Endothelial cell (in vitro differentiated cells): ENCODE measurements around the gene SLC19A1. TPM values are rescaled to one million over a fixed set of nuclear protein-coding genes. Genes with fewer than 3 reads are reported as not detected.

Experiments used
- DNase-seq: peaks from one replicate; pipeline ENCODE4 v3.0.0; 2021; ENCODE audit warnings: low spot score
- H3K27ac Mint-ChIP-seq: one replicate; pipeline ENCODE4 v1.8.0; 2021; ENCODE audit warnings: mixed read lengths, inconsistent platforms; ENCODE audit not compliant: unreplicated experiment
- H3K27me3 Mint-ChIP-seq: one replicate; pipeline ENCODE4 v1.8.0; 2021; ENCODE audit warnings: mild to moderate bottlenecking, moderate library complexity, mixed read lengths, inconsistent platforms; ENCODE audit not compliant: unreplicated experiment
- H3K36me3 Mint-ChIP-seq: one replicate; pipeline ENCODE4 v1.8.0; 2021; ENCODE audit warnings: mild to moderate bottlenecking, low read depth, mixed read lengths, inconsistent platforms; ENCODE audit not compliant: unreplicated experiment
- H3K4me1 Mint-ChIP-seq: one replicate; pipeline ENCODE4 v1.8.0; 2021; ENCODE audit warnings: mild to moderate bottlenecking, mixed read lengths, inconsistent platforms; ENCODE audit not compliant: unreplicated experiment
- H3K4me3 Mint-ChIP-seq: one replicate; pipeline ENCODE4 v1.8.0; 2021; ENCODE audit warnings: mild to moderate bottlenecking, mixed read lengths, inconsistent platforms; ENCODE audit not compliant: unreplicated experiment
- H3K9me3 Mint-ChIP-seq: one replicate; pipeline ENCODE4 v1.8.0; 2021; ENCODE audit warnings: mixed read lengths, inconsistent platforms; ENCODE audit not compliant: unreplicated experiment
- total RNA-seq: library from RNA; stranded (reverse); fragmentation: NEBNext Ultra II Directional; extraction: Animal tissue kit (Norgen Biotek cat#: 25700); gene quantifications from one replicate; pipeline ENCODE4 v1.2.1, GENCODE V29; 2021; ENCODE audit not compliant: unreplicated experiment
- TF ChIP-seq, protein P1 (sequence below): fragments of 200-600 bp; sonication (generic); IDR thresholded peaks from one replicate; pipeline ENCODE4 v1.5.0; 2021; ENCODE audit warnings: antibody characterized with exemption; ENCODE audit not compliant: unreplicated experiment

SLC19A1 gene
- total RNA-seq, 1 donor from 2014 or later: 27.1 TPM

DNA sequence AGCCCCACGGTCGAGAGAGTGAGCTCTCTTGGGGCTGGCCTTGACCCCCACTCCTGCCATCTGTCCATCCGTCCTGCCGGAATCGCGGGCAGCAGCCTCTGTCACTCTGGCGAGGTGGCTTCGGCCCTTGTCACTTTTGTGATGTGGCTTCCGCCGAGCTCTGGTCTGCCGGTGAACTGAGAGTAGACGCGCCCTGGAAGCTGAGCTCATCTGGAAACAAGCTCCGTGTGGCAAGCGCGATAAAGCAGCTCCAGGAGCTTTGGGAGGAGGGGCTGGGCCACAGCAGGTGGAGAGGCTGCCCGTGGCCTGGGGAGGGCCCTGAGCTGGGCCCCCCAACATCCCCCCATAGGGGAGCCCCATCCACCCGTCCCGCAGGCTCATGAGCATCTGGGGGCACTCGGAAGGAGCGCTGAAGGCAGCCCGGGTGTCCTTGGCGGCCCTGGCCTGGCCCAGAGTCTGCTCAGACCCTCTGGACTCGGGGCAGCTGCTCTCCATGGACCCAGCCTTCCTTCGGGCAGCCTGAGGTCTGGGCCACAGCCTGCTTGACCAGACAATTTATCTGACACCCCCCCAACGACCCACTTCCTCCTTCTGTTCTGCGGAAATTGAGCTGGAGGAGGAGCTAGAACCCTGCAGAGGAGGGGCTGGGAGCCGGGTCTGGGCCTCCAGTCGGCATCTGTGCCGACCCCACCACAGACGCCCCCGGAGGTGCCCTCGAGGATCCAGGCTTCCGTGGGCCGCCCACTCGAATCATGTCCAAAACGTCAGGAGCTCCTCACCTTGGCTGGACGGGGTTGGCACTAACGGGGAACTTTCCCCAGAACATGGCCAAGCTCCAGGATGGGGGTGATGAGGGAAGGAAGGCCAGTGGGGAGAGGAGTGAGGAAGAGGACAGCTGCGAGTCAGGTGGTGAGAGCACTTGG is 59.1 kb downstream of the SLC19A1 start:
- no peaks in the 10 kb centered on the region for H3K9me3 Mint-ChIP-seq
- no peak for DNase-seq
- no peak overlapping the region for H3K27ac Mint-ChIP-seq
- TF ChIP-seq, protein P1, sequence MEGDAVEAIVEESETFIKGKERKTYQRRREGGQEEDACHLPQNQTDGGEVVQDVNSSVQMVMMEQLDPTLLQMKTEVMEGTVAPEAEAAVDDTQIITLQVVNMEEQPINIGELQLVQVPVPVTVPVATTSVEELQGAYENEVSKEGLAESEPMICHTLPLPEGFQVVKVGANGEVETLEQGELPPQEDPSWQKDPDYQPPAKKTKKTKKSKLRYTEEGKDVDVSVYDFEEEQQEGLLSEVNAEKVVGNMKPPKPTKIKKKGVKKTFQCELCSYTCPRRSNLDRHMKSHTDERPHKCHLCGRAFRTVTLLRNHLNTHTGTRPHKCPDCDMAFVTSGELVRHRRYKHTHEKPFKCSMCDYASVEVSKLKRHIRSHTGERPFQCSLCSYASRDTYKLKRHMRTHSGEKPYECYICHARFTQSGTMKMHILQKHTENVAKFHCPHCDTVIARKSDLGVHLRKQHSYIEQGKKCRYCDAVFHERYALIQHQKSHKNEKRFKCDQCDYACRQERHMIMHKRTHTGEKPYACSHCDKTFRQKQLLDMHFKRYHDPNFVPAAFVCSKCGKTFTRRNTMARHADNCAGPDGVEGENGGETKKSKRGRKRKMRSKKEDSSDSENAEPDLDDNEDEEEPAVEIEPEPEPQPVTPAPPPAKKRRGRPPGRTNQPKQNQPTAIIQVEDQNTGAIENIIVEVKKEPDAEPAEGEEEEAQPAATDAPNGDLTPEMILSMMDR: no peak
- peaks cover 18% of the 10 kb centered on the region for H3K4me1 Mint-ChIP-seq
- H3K27me3 Mint-ChIP-seq: peaks cover 9% of the 10 kb centered on the region
- H3K4me3 Mint-ChIP-seq: no peak overlapping the region
- H3K36me3 Mint-ChIP-seq: peaks cover 11% of the 10 kb centered on the region

DNA sequence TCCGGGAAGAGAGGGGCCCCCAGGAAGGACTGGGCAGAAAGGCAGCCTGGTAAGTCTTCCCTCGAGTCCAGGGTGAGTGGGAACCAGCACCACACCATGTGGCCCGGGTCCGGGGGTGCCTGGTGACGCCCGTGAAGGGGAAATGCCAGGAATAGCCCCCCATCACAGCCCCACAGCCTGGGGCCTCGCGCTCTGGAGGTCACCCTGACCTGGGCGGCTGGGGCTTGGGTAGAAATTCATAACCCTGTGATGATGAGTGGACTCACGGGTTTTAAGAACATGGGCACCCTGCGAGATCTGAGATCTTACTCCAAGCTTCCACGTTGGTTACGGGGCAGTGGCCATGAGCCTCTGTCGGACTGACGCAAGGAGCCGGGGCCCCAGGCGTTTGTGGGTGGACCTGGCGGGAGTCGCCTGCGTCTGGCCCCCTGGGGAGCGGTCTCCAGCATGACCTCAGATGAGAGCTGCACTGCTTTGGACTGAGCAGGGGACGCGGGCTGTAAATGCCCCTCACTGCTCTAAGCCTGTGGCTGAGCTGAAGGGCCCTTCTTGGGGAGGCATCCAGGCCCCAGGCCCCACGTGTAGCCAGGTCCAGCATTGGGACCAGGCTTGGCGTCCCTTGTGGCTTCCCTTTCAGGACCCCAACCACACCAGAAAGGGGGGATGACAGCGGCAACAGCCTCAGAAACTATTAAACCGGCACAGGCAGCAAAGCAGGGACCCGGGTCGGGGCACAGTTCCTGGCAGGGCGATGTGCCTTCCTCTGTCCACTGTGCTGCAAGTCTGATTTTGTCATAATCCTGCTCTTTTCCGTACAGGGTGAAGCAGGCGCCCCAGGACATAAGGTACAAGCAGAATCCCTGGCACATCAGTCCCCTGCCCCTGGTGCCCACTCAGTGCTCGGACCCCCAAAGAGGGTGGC is 60.0 kb downstream of the SLC19A1 start:
- Mint-ChIP-seq H3K4me1 (peaks cover 21% of the 10 kb centered on the region), H3K4me3 (no peak overlapping the region), H3K27me3 (peaks cover 9% of the 10 kb centered on the region), H3K27ac (no peak overlapping the region), H3K9me3 (no peaks in the 10 kb centered on the region), H3K36me3 (peaks cover 12% of the 10 kb centered on the region)
- DNase-seq: no peak
- TF ChIP-seq, protein P1: no peak

DNA sequence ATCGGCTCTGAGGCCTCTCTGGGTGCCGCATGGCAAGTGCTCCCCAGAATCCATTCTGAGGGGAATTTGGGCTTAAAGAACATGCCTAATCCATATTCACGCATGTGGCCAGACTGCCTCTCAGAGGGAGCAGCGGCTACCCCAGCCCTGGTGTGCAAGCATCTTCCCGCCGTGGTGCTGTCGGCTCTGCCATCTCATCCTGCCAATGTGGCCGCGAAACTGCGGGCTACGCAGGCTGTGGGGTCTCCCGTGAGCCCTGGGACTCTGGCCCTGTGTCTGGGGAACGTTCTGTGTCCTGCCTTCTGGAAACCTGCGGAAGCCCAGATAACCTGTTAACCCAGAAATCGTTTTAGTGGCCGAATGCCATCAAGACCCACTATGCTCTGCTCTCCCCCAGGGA is 60.7 kb downstream of the SLC19A1 start:
- H3K27ac Mint-ChIP-seq: no peak overlapping the region
- peaks cover 22% of the 10 kb centered on the region for H3K4me1 Mint-ChIP-seq
- no peak overlapping the region for H3K4me3 Mint-ChIP-seq
- H3K36me3 Mint-ChIP-seq: peaks cover 15% of the 10 kb centered on the region
- no peaks in the 10 kb centered on the region for H3K9me3 Mint-ChIP-seq
- DNase-seq: no peak
- peaks cover 10% of the 10 kb centered on the region for H3K27me3 Mint-ChIP-seq
- TF ChIP-seq, protein P1: no peak

DNA sequence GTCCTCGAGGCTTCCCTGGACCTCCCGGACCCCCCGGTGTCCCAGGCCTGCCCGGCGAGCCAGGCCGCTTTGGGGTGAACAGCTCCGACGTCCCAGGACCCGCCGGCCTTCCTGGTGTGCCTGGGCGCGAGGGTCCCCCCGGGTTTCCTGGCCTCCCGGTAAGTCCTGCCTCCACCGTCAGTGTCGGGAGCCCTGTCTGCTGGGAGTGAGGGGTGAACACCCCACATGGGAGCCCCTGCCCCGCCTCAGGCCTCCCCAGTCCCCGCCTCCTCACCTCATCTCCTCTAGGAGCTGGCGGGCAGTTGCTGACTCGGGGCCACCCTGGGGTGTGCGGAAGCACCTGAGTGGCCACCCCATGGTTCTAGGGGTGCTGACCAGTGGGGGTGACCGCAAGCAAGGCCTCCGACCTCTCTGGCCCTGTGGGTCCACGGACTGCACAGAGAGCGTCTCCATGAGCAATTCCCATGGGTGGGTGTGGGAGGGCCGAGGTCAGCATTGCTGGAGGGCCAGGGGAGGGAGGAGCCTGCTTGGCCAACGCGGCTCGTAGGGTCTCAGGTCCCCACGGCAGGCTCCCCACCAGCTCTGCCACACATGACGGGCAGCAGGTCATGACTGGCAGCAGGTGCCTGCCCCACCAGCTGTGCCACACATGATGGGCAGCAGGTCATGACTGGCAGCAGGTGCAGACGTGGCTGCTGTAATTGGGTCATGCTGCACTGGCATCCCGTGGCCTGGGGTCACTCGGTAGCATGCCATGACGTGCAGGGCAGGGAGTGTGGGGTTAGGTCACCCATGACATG is 61.3 kb downstream of the SLC19A1 start:
- TF ChIP-seq, protein P1: no peak
- Mint-ChIP-seq H3K36me3 (peaks cover 18% of the 10 kb centered on the region), H3K4me3 (no peak overlapping the region), H3K27ac (no peak overlapping the region), H3K4me1 (peaks cover 22% of the 10 kb centered on the region), H3K27me3 (peaks cover 9% of the 10 kb centered on the region), H3K9me3 (no peaks in the 10 kb centered on the region)
- no peak for DNase-seq
